Putamen (tissue), 1 donor: ENCODE measurements around the gene HEXIM1.

Source experiments
- DNase-seq: peaks from one replicate; pipeline ENCODE4 v3.0.0-alpha.2; 2016; ENCODE audit warnings: low spot score

The HEXIM1 gene

GRCh38 chr17:45129940-45130680 lies 18.2 kb upstream of the HEXIM1 start:
- no peak for DNase-seq

- no peak for DNase-seq
Observed at GRCh38 chr17:45130681-45131615, 17.3 kb upstream of the HEXIM1 start.

- no peak for DNase-seq
Observed at GRCh38 chr17:45131616-45132319, 16.5 kb upstream of the HEXIM1 start.

GRCh38 chr17:45132320-45132571 lies 16.0 kb upstream of the HEXIM1 start, which contains the start of gene PLCD3:
Gene PLCD3 (minus strand): TSS chr17:45132515. CDS start chr17:45132410, 105 bp downstream.
- DNase-seq = no peak

GRCh38 chr17:45132572-45133463 lies 15.5 kb upstream of the HEXIM1 start:
- peak; percentile 70 for DNase-seq

GRCh38 chr17:45135192-45135977 lies 12.9 kb upstream of the HEXIM1 start, which contains the start of gene ACBD4:
Gene ACBD4 (plus strand): TSS chr17:45135687. CDS start chr17:45136145, 458 bp downstream.
- peak; percentile 96 for DNase-seq

GRCh38 chr17:45135978-45136791 lies 12.1 kb upstream of the HEXIM1 start:
- no peak for DNase-seq

GRCh38 chr17:45136846-45137560 lies 11.3 kb upstream of the HEXIM1 start:
- no peak for DNase-seq

GRCh38 chr17:45137561-45138305 lies 10.5 kb upstream of the HEXIM1 start:
- DNase-seq = no peak

GRCh38 chr17:45138911-45139532 lies 9.3 kb upstream of the HEXIM1 start:
- no peak for DNase-seq

GRCh38 chr17:45139533-45139920 lies 8.7 kb upstream of the HEXIM1 start:
- no peak for DNase-seq

GRCh38 chr17:45143094-45143670 lies 5.1 kb upstream of the HEXIM1 start:
- DNase-seq = no peak

- DNase-seq = peak; percentile 67
Observed at GRCh38 chr17:45143767-45144198, 4.5 kb upstream of the HEXIM1 start.

- DNase-seq = no peak
Observed at GRCh38 chr17:45144199-45145034, 3.9 kb upstream of the HEXIM1 start.

GRCh38 chr17:45145035-45145389 lies 3.3 kb upstream of the HEXIM1 start:
- DNase-seq = no peak

GRCh38 chr17:45146166-45146565 lies 2.1 kb upstream of the HEXIM1 start:
- no peak for DNase-seq

- DNase-seq = no peak
Observed at GRCh38 chr17:45146592-45146889, 1.7 kb upstream of the HEXIM1 start.
